Keratinocyte (primary cell): ENCODE measurements around the gene HSP90B1. TPM values are rescaled to one million over a fixed set of nuclear protein-coding genes. Genes with fewer than 3 reads are reported as not detected.

ENCODE experiments used
- DNase-seq: peaks from one replicate; pipeline ENCODE4 v3.0.0-alpha.2; 2011; ENCODE audit warnings: low read depth, missing footprints, low spot score
- FAIRE-seq: peaks from 2 replicates; lab custom pipeline; 2011; peaks lifted over from hg19 to GRCh38; lab: Jason Lieb, UNC
- H2AFZ ChIP-seq: 2 replicates; pipeline ENCODE4 v1.6.0; 2012; ENCODE audit warnings: low read length, control low read depth, inconsistent platforms; ENCODE audit not compliant: control insufficient read depth
- H3K27ac ChIP-seq: 2 replicates; pipeline ENCODE4 v1.5.1; 2011; ENCODE audit warnings: low read length; ENCODE audit not compliant: control insufficient read depth, insufficient read depth
- H3K27me3 ChIP-seq: 3 replicates; pipeline ENCODE4 v1.6.0; 2011; ENCODE audit warnings: low read length; ENCODE audit not compliant: control insufficient read depth, insufficient read depth; ENCODE audit errors: extremely low read depth
- H3K36me3 ChIP-seq, 2 experiments: 2 replicates in 1 of 2; 3 replicates in 1 of 2; pipeline ENCODE4 v1.5.1; 2011; ENCODE audit warnings: low read length in 2 of 2, mild to moderate bottlenecking in 1 of 2; ENCODE audit not compliant: control insufficient read depth in 2 of 2, insufficient read depth in 2 of 2; ENCODE audit errors: extremely low read depth in 1 of 2
- H3K4me1 ChIP-seq: 3 replicates; pipeline ENCODE4 v1.5.1; 2011; ENCODE audit warnings: low read length; ENCODE audit not compliant: control insufficient read depth, insufficient read depth; ENCODE audit errors: extremely low read depth
- H3K4me2 ChIP-seq: 3 replicates; pipeline ENCODE4 v1.6.0; 2011; ENCODE audit warnings: low read depth, low read length; ENCODE audit not compliant: control insufficient read depth, insufficient read depth; ENCODE audit errors: extremely low read depth
- H3K4me3 ChIP-seq, 3 experiments: fragments of 200-600 bp in 1 of 3; sonication (generic) in 1 of 3; 2 replicates in 2 of 3; 3 replicates in 1 of 3; pipeline ENCODE4 v1.5.1; 2011 to 2016; ENCODE audit warnings: low read length in 3 of 3, mild to moderate bottlenecking in 3 of 3, control low read depth in 2 of 3, inconsistent platforms in 1 of 3, low read depth in 1 of 3, mixed read lengths in 1 of 3, mixed run types in 1 of 3, moderate library complexity in 1 of 3; ENCODE audit not compliant: control insufficient read depth in 2 of 3, insufficient read depth in 2 of 3; ENCODE audit errors: extremely low read depth in 1 of 3
- H3K79me2 ChIP-seq: 2 replicates; pipeline ENCODE4 v1.6.0; 2012; ENCODE audit warnings: low read length; ENCODE audit not compliant: control insufficient read depth, insufficient read depth
- H3K9ac ChIP-seq: 3 replicates; pipeline ENCODE4 v1.6.0; 2011; ENCODE audit warnings: low read length; ENCODE audit not compliant: control insufficient read depth, insufficient read depth; ENCODE audit errors: extremely low read depth
- H3K9me1 ChIP-seq: 3 replicates; pipeline ENCODE4 v1.6.0; 2011; ENCODE audit warnings: low read length; ENCODE audit not compliant: control insufficient read depth, insufficient read depth; ENCODE audit errors: extremely low read depth
- H3K9me3 ChIP-seq: 2 replicates; pipeline ENCODE4 v1.5.1; 2012; ENCODE audit warnings: low read depth, low read length; ENCODE audit not compliant: control insufficient read depth
- H4K20me1 ChIP-seq: 3 replicates; pipeline ENCODE4 v1.6.0; 2011; ENCODE audit warnings: low read length; ENCODE audit not compliant: control insufficient read depth, insufficient read depth; ENCODE audit errors: extremely low read depth
- EZH2 ChIP-seq: IDR thresholded peaks from one replicate; pipeline ENCODE4 v1.6.1; 2012; ENCODE audit warnings: inconsistent platforms, mild to moderate bottlenecking, low read length, moderate library complexity
- dilution Hi-C: fragments of 300-500 bp; cut with MboI; formaldehyde crosslinking; loops from one replicate; pipeline ENCODE4 v1.7.0; 2020; ENCODE audit warnings: low sequenced_read_pairs; ENCODE audit not compliant: extremely low pct_ligation_motif_present
- polyA plus RNA-seq, 5 experiments: library from polyadenylated mRNA; depleted of rRNA in 3 of 5; stranded (reverse) in 3 of 5; stranded (forward) in 1 of 5; unstranded in 1 of 5; fragments of >200 nt; gene quantifications; 1 replicate in 1 of 5; 2 replicates in 3 of 5; 3 replicates in 1 of 5; pipeline versions ENCODE4 v1.2.1 to v1.2.3, GENCODE V29; 2011 to 2012; ENCODE audit warnings: missing spikeins in 2 of 5, low read depth in 1 of 5, low replicate concordance in 1 of 5
- TF ChIP-seq, protein P1 (sequence below), 3 experiments: IDR thresholded peaks in 1 of 3; conservative IDR thresholded peaks in 1 of 3; optimal IDR thresholded peaks in 1 of 3; 2 replicates in 2 of 3; 3 replicates in 1 of 3; pipeline versions ENCODE3 to v1.5.1; 2011; ENCODE audit warnings: low read length in 3 of 3, mild to moderate bottlenecking in 3 of 3, moderate library complexity in 2 of 3, control low read depth in 1 of 3, inconsistent platforms in 1 of 3; ENCODE audit not compliant: insufficient read depth in 2 of 3; ENCODE audit errors: extremely low read depth in 1 of 3

Gene HSP90B1
- polyA plus RNA-seq, 1 donor (not counting 4 experiments of a cell fraction or from before 2014, with no cell fraction given) = 954 TPM

DNA sequence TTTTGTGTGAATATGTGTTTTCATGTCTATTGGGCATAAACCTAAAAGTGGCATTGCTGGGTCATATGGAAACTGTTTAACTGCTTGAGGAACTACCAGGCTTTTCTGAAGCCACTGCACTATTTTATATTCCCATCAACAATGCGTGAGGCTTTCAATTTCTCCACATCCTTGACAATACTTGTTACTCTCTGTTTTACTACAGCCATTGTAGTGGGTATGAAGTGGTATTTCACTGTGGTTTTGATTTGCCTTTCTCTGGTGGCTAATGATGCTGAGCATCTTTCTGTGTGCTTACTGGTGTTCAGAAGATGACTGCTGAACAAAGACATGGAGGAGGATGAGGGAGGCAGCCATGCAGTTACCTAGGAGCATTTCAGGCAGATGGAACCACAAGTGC is 22.3 kb downstream of the HSP90B1 start:
- H3K36me3 ChIP-seq = peaks cover 9 to 16% of the 10 kb centered on the region in 2 experiments

DNA sequence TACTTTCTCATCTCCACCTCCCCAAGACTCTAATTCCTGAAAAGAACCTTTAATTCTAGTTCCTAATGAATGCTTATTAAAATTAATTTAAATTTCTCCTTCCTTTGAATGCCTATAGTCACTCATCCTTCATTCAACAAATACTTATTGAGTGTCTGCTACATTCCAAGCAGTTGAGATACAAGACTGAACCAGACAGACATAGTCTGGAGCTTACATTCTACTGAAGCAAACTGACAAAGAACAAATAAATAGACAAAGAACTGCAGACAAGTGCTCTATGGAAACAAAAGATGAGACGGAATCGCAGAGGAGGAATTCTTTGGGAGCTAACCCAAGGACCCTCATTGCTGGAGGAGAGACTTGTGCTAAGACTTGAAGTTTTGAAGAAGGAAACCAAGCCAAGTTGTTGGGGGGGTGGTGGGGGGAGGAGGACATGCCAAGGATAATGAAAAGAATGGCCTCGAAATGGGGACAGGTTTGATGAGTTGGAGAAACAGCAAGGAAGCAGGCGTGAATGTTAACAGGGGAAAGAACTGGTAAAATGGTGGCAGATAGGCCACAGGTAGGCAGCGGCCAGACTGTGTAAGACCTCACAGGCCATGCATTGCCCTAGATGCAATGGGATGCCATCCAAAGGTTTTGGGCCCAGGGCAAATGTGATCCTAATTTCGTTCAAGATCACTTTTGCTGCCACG is 25.8 kb downstream of the HSP90B1 start:
- no peaks in the 10 kb centered on the region for H4K20me1 ChIP-seq
- H3K4me3 ChIP-seq = peak overlapping the region; percentile 79 to 93 (median 90)
- no peak for TF ChIP-seq EZH2
- TF ChIP-seq, protein P1, sequence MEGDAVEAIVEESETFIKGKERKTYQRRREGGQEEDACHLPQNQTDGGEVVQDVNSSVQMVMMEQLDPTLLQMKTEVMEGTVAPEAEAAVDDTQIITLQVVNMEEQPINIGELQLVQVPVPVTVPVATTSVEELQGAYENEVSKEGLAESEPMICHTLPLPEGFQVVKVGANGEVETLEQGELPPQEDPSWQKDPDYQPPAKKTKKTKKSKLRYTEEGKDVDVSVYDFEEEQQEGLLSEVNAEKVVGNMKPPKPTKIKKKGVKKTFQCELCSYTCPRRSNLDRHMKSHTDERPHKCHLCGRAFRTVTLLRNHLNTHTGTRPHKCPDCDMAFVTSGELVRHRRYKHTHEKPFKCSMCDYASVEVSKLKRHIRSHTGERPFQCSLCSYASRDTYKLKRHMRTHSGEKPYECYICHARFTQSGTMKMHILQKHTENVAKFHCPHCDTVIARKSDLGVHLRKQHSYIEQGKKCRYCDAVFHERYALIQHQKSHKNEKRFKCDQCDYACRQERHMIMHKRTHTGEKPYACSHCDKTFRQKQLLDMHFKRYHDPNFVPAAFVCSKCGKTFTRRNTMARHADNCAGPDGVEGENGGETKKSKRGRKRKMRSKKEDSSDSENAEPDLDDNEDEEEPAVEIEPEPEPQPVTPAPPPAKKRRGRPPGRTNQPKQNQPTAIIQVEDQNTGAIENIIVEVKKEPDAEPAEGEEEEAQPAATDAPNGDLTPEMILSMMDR (optimal IDR thresholded peaks at IDR 0.05 in 1 of 3, IDR thresholded peaks at IDR 0.05 in 1 of 3, conservative IDR thresholded peaks at IDR 0.05 in 1 of 3; ENCODE audit: extremely low read depth in 1 of 3, insufficient read depth in 2 of 3, low read length in 3 of 3) = no peak
- H3K9me3 ChIP-seq = no peaks in the 10 kb centered on the region
- peaks cover 29% of the 10 kb centered on the region for H3K79me2 ChIP-seq
- dilution Hi-C loops = no loop called here
- H3K9me1 ChIP-seq = no peaks in the 10 kb centered on the region
- peak overlapping the region; percentile 85 for H3K27ac ChIP-seq
- H3K27me3 ChIP-seq = no peaks in the 10 kb centered on the region
- H3K9ac ChIP-seq = peak overlapping the region; percentile 95
- peaks cover 8 to 12% of the 10 kb centered on the region in 2 experiments for H3K36me3 ChIP-seq
- peaks cover 13% of the 10 kb centered on the region for H3K4me1 ChIP-seq
- peak overlapping the region; percentile 96 for H2AFZ ChIP-seq
- H3K4me2 ChIP-seq = peak overlapping the region; percentile 84
- FAIRE-seq (peak; percentile 5), DNase-seq (no peak)

More for the DNA sequence above, 22.3 kb downstream of the HSP90B1 start:
- dilution Hi-C loops = no loop called here
- Histone ChIP-seq H3K27ac (no peak overlapping the region), H3K27me3 (no peaks in the 10 kb centered on the region), H4K20me1 (no peaks in the 10 kb centered on the region), H3K4me3 (no peak overlapping the region), H3K4me1 (peaks cover 11% of the 10 kb centered on the region), H3K79me2 (peaks cover 29% of the 10 kb centered on the region), H3K9me1 (no peaks in the 10 kb centered on the region), H3K9ac (no peak overlapping the region), H2AFZ (no peak overlapping the region), H3K4me2 (no peak overlapping the region), H3K9me3 (no peaks in the 10 kb centered on the region)
- TF ChIP-seq, protein P1 (optimal IDR thresholded peaks at IDR 0.05 in 1 of 3, IDR thresholded peaks at IDR 0.05 in 1 of 3, conservative IDR thresholded peaks at IDR 0.05 in 1 of 3; ENCODE audit: extremely low read depth in 1 of 3, insufficient read depth in 2 of 3, low read length in 3 of 3) = no peak
- no peak for TF ChIP-seq EZH2
- FAIRE-seq (no peak), DNase-seq (no peak)
